SHP77 treated with DMSO at 0.1 percent for 48 hours (cell line): Measurements from ENCODE around the gene INO80C.
"Not testable (repeated sequence)": the region's sequence is repeated elsewhere in the genome, so short reads cannot be mapped to it uniquely, and the experiment has no call there.

Experiments
- DNase-seq: peaks from one replicate; lab custom pipeline; 2025; lab: John Stamatoyannopoulos, UW

Gene INO80C

DNA sequence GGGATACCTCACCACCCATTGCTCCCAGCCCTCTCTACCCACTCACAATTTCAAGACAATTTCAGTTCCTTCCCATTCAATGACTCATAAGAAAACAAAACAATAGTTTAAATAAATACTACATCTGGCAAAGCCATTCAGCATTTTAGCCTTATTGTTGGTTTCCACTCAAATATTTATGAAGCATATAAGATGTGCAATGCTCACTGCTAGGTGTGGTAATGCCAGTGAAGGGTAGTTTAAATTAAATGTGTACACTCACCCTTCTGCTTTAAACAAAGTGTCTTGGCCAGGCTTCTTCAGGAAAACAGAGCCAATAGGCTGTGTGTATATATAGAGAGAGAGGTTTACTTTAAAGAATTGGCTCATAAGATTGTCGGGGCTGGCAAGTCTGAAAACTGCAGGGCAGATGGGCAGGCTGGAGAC, 37.0 kb downstream of the INO80C start:
- DNase-seq, result no peak

DNA sequence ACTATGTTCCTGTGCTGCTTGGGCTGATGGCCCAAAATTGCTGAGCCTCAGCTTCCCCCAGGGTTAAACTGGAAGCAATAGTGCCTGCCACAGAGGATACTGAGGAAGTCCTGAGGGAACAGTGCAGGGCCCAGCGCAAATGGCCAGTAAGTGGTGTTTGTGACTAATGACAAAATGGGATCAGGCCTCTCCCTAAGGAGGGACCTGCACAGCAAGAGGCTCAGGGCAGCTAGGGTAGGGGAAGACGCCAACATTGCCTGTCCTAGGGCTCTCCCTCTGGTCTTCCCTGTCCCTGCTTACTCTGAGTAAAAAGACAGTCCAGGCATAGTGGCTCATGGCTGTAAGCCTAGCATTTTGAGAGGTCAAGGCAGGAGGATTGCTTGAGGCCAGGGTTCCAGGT, 37.8 kb downstream of the INO80C start:
- no peak for DNase-seq

DNA sequence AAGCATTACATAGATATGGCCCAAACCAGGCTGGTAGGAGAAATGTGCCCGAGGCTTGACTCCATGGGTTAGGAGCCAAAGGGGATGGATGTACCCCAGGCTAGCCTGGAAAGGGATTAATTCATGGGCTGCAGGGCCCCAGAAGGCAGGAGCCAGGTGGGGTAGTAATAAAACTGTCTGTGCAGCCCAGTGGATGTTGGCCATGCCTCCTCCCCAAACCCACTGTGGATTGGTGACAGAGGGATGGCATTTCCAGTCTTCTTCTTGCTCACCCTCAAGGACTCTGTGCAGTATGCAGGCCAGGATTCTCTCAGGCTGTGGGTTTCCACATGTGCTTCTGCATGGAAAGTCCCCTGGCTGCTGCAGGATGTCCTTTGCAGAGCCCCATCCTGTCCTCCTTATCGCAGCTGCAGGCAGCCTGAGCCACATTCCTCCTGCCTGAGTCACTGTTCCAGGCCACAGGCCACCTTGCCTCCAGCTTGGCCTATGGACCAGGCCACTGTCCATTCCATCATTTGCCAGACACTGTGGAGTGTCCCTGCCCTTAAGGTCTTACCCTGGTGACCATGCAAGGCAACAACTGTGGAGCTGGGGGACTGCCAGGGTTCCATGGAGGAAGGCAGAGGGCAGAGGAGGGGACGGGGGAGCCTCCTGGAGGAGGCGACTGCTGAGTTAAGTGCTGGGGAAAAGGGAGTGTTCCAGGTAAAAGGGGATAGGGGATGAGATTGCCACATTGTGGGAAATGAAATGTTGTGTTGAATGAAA, 38.9 kb downstream of the INO80C start:
- no peak for DNase-seq

DNA sequence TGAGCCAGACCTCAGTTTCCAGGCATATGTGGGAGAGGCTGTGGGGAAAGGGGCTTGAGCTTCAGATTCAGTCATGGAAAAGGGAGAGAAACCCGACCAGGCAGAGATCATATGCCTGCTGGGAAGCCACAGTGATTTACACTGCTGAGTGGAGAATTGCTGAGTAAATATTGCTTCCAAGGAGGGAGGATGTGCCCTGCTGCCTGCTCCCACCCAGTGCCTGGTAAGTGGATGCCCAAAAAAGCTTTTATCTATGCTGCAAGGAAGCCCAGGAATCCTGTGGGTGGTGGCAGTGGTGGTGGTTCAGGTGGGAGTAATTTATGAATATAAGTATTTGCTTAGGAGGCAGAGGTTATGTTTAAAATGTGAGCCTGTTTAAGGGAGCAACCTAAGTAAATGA, 39.5 kb downstream of the INO80C start:
- no peak for DNase-seq

DNA sequence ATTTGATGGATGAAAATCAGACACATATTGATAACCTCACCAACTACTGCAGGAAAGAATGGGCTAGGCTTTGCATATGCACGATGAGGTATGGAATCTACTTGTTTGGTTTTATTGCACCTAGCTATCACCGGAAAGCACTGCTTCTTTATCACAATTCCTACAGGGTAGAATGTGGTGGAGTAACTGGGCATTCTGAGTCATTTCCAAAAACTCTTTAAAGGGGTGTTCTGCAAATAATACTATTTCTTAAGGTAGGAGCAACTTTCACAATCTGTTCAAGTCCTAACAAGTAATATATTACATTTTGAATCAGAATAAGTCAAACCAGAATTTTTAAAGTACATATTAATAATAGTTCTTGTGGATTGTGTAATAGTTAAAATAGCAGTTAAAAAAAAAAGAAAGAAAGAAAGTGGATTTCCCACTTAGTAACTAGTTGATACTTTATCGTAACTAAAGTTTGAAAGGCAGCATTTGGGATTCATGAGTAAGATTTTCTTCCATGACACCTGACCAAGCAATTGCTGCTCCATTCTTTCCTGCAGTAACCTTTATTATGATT, 40.5 kb downstream of the INO80C start:
- no peak for DNase-seq

DNA sequence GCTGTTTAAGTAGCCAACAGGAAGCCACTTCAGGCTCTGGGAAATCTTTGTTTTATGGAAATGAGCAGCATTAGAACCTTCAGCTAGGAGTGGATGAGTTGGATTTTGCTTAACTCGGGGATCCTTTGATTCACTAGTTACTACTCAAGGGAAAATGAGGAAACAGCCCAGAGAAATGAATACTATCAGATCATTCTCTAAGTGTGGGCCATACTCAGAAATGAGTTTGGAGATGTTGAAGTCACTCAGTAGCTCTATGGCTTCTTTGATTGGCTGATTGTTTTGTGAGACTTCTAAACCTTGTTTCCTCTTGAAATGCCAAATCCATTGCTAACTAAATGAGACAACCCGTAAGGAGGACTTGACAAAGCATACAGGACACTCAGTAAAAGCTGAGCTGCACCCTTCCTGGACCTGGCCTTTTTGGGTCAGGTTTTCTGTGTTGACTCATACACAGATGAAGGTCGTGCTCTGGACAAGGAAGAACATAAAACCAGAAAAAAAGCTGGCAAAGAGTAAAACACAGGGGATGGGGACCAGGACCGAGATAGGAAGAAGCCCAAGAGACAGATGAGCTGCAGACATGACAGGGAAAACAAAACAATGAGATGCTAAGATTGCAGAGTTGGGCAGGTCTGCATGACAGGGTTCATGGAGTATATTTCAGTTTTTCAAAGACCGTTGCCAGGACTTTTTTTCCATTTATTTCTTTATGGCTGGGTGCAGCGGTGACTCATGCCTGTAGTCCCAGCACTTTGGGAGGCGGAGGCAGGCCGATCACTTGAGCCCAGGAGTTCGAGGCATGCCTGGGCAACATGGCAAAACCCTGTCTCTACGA, 41.6 kb downstream of the INO80C start:
- no peak for DNase-seq

DNA sequence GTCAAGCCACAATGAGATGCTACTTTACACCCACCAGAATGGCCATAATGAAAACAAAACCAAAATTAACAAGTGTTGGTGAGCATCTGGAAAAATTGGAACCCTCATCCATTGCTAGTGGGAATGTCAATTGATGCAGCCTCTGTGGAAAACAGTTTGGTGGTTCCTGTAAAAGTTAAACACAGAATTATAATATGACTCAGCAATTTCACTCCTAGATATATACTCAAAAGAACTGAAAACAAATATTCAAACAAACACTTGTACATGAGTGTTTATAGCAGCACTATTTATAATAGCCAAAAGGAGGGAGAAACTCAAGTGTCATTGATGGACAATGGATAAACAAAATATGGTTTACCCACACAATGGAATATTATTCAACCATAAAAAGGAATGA, 43.0 kb downstream of the INO80C start:
- no peak for DNase-seq

DNA sequence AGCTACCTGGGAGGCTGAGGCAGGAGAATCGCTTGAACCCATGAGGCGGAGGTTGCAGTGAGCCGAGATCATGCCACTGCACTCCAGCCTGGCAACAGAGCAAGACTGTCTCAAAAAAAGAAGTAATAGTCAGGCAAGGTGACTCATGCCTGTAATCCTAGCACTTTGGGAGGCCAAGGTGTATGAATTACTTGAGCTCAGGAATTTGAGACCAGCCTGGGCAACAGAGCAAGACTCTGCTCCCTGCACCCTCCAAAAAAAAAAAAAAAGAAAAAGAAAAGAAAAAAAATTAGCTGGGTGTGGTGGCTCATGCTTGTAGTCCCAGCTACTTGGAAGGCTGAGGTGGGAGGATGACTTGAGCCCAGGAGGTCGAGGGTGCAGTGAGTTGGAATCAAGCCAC, 44.7 kb downstream of the INO80C start:
- DNase-seq, result not testable (repeated sequence)

DNA sequence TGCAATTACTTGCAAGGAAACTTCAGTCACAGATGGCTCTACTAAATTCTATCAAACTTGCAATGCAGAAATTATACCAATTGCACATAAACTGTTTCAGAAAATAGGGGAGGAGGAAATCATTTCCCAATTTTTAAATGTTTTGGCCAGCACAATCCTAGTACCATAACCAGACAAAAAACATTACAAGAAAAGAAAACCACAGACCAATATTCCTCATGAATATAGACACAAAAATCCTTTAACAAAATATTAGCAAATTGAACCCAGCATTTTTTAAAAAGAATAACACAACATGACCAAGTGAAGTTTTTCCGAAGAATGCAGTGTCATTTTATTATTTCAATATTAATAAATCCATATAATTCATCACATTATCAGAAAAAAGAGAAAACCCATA, 45.8 kb downstream of the INO80C start:
- no peak for DNase-seq

DNA sequence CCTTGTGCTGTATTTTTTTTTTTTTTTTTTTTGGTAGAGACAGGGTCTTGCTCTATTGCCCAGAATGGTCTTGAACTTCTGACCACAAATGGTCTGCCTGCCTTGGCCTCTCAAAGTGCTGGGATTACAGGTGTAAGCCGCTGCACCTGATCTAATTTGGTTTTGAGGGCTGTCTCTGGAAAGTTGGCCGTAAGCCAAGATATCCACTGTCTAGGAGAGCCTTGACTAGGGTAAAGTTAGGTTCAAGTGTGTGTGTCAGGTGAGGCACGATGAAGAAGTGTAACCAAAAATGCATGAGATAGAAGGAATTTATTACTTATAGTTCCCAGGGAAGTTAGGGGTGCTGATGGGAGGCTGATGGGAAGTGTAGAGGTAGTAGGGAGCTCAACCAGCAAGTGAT, 46.7 kb downstream of the INO80C start:
- no peak for DNase-seq

DNA sequence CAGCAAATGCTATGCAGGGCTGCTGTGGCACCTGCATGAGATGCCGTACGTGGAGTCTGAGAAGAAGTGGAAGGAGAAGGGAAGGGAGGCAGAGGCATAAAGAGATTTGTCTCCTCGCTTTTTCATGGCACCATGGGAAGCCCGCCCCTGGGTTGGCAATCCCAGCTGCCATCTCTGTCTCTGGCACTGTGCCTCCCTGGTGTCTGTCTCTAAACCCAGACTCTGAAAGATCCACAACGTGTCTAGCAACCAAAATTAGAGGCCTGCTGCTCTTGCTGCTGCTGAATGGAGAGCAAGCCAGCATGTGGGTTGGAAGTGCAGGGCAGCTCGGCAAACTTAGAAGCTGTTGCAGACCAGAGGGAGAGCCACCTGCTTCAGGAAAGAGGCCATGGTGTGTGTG, 53.1 kb downstream of the INO80C start:
- DNase-seq, result no peak

DNA sequence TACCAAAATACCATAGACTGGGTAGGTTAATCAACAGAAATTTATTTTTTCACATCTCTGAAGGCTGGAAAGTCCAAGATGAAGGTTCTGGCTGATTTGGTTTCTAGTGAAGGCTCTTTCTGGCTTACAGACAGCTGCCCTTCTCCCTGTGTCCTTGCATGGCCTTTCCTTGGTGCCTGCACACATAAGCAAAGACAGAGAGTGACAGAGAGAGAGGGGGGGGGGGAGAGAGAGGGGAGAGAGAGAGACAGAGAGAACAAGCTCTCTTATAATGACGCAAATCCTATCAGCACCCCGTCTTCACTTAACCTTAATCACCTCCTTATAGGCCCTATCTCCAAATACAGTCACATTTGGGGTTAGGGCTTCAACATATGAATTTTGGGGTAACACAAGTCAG, 53.9 kb downstream of the INO80C start:
- no peak for DNase-seq

DNA sequence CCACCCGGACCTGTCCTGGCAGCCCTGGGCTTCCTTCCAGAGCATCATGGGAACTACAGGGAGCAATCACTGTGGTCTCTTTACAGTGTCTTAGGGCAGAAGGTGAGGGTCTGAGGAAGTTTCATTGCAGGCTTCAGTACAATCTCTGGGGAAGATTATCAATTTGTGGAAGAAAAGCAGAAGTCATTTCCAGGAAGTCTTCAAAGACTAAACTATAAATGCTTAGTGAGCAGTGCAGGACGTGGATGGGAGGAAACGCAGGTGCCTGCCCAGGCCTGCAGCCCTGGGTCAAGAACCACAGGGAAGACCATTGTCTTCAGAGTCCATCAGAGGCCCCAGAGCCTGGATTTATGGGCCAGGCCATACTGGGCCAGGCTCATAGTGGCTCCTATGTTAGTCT, 54.3 kb downstream of the INO80C start:
- no peak for DNase-seq

DNA sequence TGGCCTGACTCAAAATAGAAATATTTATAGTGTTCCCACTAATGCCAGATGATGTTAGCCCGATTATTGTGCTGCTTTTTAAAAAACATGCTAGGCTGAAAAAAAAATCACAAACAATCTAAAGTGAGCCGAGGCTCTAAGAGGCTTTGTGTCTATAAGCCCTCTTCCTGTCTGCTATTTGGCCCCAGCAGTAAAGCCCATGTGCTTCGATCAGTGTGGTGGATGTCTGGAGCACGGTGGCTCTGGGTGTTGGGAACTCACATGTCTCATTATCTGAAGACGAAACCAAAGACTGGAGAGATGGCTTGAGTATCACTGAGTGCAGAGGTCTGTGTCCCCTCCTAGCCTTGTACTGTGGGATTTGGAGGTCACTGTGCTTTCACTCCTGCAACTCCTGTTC, 55.1 kb downstream of the INO80C start:
- no peak for DNase-seq

DNA sequence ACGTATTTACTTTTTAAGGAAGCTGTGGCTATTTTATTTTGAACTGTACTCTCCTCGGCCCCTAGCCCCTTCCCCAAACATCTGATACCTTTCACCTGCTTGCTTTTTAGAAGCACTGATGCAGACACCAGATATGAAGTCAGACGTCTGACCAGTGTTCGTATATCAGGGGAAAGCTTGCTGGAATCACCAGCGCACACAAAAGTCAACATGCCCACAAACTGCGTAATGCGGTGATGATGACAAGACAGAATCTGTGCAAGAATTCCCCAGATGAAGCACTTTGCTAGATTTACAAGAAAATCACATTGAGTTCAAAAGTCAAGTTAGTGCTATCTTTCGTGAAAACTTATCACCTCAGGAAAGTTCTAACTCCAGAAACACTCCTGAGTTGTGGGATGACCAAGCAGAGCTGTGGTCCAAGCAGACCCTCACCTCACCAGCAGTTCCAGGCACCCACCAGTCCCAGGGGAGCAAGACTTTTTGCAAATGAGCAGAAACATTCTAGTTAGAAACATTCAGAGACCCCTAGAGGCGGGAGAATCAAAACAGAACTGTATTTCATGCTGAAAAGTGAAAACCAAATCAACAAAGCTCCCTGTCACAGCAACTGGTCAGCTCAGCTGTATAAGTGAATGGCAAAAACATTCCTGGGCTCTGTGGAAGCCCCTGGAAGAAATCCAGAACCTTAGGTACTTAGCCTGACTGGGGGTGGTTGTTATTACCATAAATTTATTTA, 55.7 kb downstream of the INO80C start:
- no peak for DNase-seq

DNA sequence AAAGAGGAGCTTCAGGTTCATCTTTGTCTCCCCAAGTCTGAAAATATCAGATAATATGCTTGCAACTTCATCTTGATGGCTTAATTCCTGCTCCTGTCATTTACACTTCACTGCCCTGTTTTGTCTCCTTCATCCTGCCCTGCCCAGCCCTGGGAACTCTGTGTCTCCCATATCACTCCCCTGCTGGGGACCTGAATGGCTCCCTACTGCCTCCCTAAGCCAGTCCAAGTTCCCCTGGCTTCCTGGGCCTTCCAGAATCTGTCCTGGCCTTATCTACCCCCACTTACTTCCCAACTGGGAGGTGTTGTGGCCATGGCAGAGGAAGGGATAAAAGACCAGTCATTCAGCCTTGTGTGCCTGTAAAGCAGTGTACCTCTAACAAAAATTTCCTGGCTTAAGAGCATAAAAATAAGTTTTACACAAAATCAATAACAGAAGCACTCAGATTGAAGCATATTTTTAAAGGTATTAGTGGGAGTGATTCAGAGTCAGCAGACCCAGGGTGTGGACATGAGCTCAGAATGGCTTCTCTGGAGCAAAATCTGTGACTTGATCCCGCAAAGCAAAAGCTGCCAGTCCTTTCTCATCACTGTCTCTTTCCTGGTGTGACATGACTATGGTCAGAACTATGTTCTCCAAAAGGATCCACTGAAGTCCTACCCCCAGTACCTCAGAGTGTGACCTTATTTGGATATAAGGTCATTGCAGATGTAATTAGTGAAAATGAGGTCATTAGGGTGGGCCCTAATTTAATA, 59.1 kb downstream of the INO80C start:
- no peak for DNase-seq

DNA sequence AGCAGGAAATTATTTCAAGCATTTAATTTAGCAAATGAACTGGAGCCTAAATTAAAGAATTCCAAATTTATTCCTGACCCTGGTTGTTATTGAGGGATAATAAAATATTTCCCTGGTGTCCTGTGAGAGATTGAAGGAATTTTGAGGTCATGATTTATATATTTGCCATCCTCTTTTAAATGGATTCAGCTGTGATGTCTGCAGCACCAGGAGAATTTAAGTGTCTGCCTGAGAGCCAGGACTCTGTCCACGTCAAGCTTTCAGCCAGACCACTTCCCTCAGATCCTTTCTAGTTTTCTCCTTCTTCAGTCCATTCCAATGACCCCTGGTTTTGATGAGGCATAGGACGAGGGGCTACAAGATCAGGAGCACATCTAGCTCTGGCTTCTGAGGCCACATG, 59.9 kb downstream of the INO80C start:
- DNase-seq, result no peak

DNA sequence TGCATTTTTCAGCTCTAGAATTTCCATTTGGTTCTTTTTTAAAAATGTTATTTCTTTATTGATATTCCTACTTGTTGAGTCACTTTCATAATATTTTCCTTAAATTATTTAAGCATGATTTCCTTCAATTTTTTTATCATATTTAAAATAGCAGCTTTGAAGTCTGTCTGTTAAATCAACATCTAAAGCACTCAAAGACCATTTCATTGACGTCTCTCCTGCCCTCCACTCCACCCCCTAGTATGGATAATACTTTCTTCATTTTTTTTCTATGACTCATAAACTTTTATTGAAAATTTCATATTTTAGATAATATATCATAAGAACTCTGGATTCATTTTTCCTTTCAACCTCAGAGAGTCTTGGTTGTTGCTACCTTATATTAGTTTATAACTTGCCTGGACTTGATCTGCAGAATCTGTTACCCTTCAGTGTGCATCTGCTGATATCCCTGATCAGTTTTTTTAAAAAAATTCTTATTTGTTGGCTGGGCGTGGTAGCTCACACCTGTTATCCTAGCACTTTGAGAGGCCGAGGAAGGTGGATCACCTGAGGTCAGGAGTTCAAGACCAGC, 61.6 kb downstream of the INO80C start:
- DNase-seq, result no peak

DNA sequence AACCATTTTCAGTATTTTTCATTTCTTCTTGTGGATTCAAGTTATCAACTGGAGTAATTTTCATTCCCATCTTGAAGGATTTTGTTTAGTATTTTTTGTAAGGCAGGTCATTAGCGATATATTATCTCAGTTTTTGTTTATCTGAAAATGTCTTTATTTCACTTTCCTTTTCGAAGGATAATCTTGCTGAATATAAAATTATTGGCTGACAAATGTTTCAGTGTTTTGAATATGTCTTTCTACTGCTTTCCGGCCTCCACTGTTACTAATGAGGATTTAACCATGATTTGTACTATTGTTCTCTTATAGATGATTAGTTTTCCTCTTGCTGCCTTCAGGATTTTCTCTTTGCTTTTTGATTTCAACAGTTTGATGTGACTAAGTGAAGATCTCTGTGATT, 62.4 kb downstream of the INO80C start:
- DNase-seq, result no peak

DNA sequence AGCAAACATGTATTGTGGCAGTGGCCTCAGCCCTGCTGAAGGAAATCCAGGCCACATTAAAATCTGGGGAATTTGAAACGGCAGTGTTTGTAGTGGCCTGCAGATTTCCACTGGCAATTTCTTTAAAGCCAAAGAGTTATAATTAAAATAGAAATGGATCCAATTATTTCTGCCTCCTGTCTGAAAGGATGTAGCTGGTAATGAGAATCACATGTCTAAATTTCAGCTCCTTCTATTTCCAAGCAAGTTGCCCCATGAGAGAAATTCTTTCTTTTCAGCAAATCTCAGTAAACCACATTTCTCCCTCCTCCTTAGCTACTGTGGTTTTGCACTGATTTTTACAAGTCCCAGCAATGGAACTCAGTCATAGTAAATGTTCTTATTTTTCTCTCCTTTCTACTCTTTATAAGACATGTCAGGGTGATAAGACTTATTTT, 65.2 kb downstream of the INO80C start:
- no peak for DNase-seq

DNA sequence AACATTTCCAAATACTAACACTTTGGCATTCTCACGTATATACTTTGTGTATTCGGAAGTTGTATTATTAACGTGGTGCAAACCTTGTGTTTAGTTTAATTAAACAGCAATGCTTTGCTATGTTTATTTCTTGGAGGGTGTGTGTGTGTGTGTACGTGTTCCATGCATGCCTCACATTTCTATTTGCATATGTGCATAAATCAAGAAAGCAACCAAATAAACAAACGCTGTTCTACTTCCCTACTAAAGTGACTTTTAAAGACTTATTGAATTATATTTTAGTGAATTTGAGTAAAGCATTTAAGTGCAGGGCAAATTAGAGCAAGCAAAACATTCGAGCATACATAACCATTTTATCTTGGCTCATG, 66.4 kb downstream of the INO80C start:
- no peak for DNase-seq
